HG03045 (cell line): ENCODE data around the gene PARP9.
"Not testable (repeated sequence)": the region's sequence is repeated elsewhere in the genome, so short reads cannot be mapped to it uniquely, and the experiment has no call there.

Experiments used
- ATAC-seq: cut with Tn5 transposase; IDR thresholded peaks from one replicate; pipeline ENCODE4 v1.9.1; 2021; ENCODE audit warnings: mild to moderate bottlenecking, moderate library complexity; ENCODE audit not compliant: unreplicated experiment

Gene PARP9

GRCh38 chr3:122523317-122523716, 40.8 kb downstream of the PARP9 start:
- ATAC-seq, result no peak

GRCh38 chr3:122520861-122521260, 43.2 kb downstream of the PARP9 start:
- no peak for ATAC-seq

- ATAC-seq, result no peak
These were observed 44.4 kb downstream of the PARP9 start for GRCh38 chr3:122519693-122520092.

GRCh38 chr3:122516846-122517360, 47.2 kb downstream of the PARP9 start:
- no peak for ATAC-seq

GRCh38 chr3:122515870-122516269, 48.2 kb downstream of the PARP9 start:
- no peak for ATAC-seq

GRCh38 chr3:122515020-122515468, 49.1 kb downstream of the PARP9 start:
- no peak for ATAC-seq

- ATAC-seq, result peak; percentile 87
These were observed 49.7 kb downstream of the PARP9 start, which contains the start of gene KPNA1 for GRCh38 chr3:122514123-122515019. TSS of gene KPNA1 (minus strand) at chr3:122514939. CDS start at chr3:122496565, 18,374 bp downstream.

GRCh38 chr3:122513386-122514122, 50.5 kb downstream of the PARP9 start:
- ATAC-seq, result no peak

- ATAC-seq, result no peak
These were observed 51.8 kb downstream of the PARP9 start for GRCh38 chr3:122512284-122512683.

GRCh38 chr3:122510878-122511535, 53.1 kb downstream of the PARP9 start:
- no peak for ATAC-seq

GRCh38 chr3:122508944-122509343, 55.2 kb downstream of the PARP9 start:
- ATAC-seq, result not testable (repeated sequence)

GRCh38 chr3:122508135-122508914, 55.8 kb downstream of the PARP9 start:
- no peak for ATAC-seq

- no peak for ATAC-seq
These were observed 57.6 kb downstream of the PARP9 start for GRCh38 chr3:122506450-122506849.

GRCh38 chr3:122505676-122506075, 58.4 kb downstream of the PARP9 start:
- no peak for ATAC-seq

- no peak for ATAC-seq
These were observed 61.2 kb downstream of the PARP9 start for GRCh38 chr3:122502941-122503340.

GRCh38 chr3:122502139-122502538, 62.0 kb downstream of the PARP9 start:
- ATAC-seq, result no peak

- not testable (repeated sequence) for ATAC-seq
These were observed 63.1 kb downstream of the PARP9 start for GRCh38 chr3:122500964-122501363.

- no peak for ATAC-seq
These were observed 65.9 kb downstream of the PARP9 start for GRCh38 chr3:122498152-122498551.

- ATAC-seq, result peak; percentile 83
These were observed 66.7 kb downstream of the PARP9 start for GRCh38 chr3:122497425-122497824.

GRCh38 chr3:122496508-122496907, 67.6 kb downstream of the PARP9 start:
- ATAC-seq, result no peak
